Liver (tissue), 9 donors: ENCODE measurements around the gene ATOX1. TPM values are rescaled to one million over a fixed set of nuclear protein-coding genes. Genes with fewer than 3 reads are reported as not detected.
A peak's percentile ranks its signal among the peaks of the same experiment; 100 is the strongest.

Experiments
- DNase-seq: peaks from one replicate; pipeline ENCODE4 v3.0.0-alpha.2; 2017; ENCODE audit warnings: low spot score
- H3K27ac ChIP-seq, 2 donors: one replicate each; pipeline ENCODE4 v1.7.0; 2013; ENCODE audit warnings: inconsistent platforms in 2 of 2, low read length in 2 of 2, control low read depth in 1 of 2, low read depth in 1 of 2, mild to moderate bottlenecking in 1 of 2
- H3K27me3 ChIP-seq, 4 donors: one replicate each; pipeline versions ENCODE4 v1.6.1 to v1.7.0; 2013; ENCODE audit warnings: low read length in 3 of 4, inconsistent platforms in 1 of 4, mild to moderate bottlenecking in 1 of 4, moderate library complexity in 1 of 4; ENCODE audit not compliant: control insufficient read depth in 4 of 4, insufficient read depth in 4 of 4
- H3K36me3 ChIP-seq, 4 donors: one replicate each; pipeline versions ENCODE4 v1.6.1 to v1.7.0; 2013; ENCODE audit warnings: low read length in 3 of 4, mild to moderate bottlenecking in 3 of 4, low read depth in 1 of 4, moderate library complexity in 1 of 4; ENCODE audit not compliant: control insufficient read depth in 4 of 4, insufficient read depth in 3 of 4
- H3K4me1 ChIP-seq, 4 donors: one replicate each; pipeline versions ENCODE4 v1.6.1 to v1.7.0; 2013; ENCODE audit warnings: low read length in 3 of 4, mild to moderate bottlenecking in 3 of 4, moderate library complexity in 1 of 4; ENCODE audit not compliant: control insufficient read depth in 4 of 4, insufficient read depth in 4 of 4
- H3K4me3 ChIP-seq, 3 donors: one replicate each; pipeline versions ENCODE4 v1.6.1 to v1.7.0; 2013; ENCODE audit warnings: low read length in 3 of 3, control low read depth in 1 of 3, low read depth in 1 of 3, mild to moderate bottlenecking in 1 of 3
- H3K9ac ChIP-seq, 2 donors: one replicate each; pipeline ENCODE4 v1.7.0; 2013; ENCODE audit warnings: low read length in 2 of 2, mild to moderate bottlenecking in 2 of 2, moderate library complexity in 2 of 2, control low read depth in 1 of 2, low read depth in 1 of 2
- H3K9me3 ChIP-seq, 4 donors: one replicate each; pipeline versions ENCODE4 v1.6.1 to v1.7.0; 2013; ENCODE audit warnings: low read length in 3 of 4; ENCODE audit not compliant: control insufficient read depth in 4 of 4
- EGR1 ChIP-seq, 2 donors: IDR thresholded peaks; 2 replicates each; pipeline ENCODE4 v1.6.1; 2016 to 2018; ENCODE audit warnings: antibody characterized with exemption in 2 of 2, low read depth in 2 of 2
- FOXA2 ChIP-seq: IDR thresholded peaks from 2 replicates; pipeline ENCODE4 v1.6.1; 2016; ENCODE audit warnings: antibody characterized with exemption
- HNF4A ChIP-seq, 2 donors: conservative IDR thresholded peaks; 2 replicates each; pipeline ENCODE4 v1.6.1; 2016; ENCODE audit warnings: antibody characterized with exemption in 2 of 2, mild to moderate bottlenecking in 2 of 2
- HNF4G ChIP-seq: IDR thresholded peaks from 2 replicates; pipeline ENCODE4 v1.6.1; 2016; ENCODE audit warnings: antibody characterized with exemption
- JUND ChIP-seq, 2 donors: IDR thresholded peaks; 2 replicates each; pipeline ENCODE4 v1.6.1; 2016; ENCODE audit warnings: antibody characterized with exemption in 2 of 2
- RAD21 ChIP-seq, 2 donors: IDR thresholded peaks; 2 replicates each; pipeline ENCODE4 v1.6.1; 2016; ENCODE audit warnings: antibody characterized with exemption in 2 of 2, mild to moderate bottlenecking in 2 of 2
- RXRA ChIP-seq, 2 donors: IDR thresholded peaks; 2 replicates each; pipeline ENCODE4 v1.6.1; 2017 to 2018; ENCODE audit warnings: antibody characterized with exemption in 2 of 2, mild to moderate bottlenecking in 1 of 2
- SP1 ChIP-seq: IDR thresholded peaks from 2 replicates; pipeline ENCODE4 v1.6.1; 2018; ENCODE audit warnings: antibody characterized with exemption, mild to moderate bottlenecking
- TAF1 ChIP-seq: conservative IDR thresholded peaks from 2 replicates; pipeline ENCODE4 v1.6.1; 2016; ENCODE audit warnings: antibody characterized with exemption, mild to moderate bottlenecking
- WGBS: extraction: QIAGEN DNeasy Blood & Tissue Kit; methylation state at CpG from one replicate; pipeline ENCODE4 v1.1.7; 2013; 5-methylcytosine and 5-hydroxymethylcytosine counted together
- polyA plus RNA-seq, 2 donors: library from polyadenylated mRNA; stranded (reverse) in 1 of 2; unstranded in 1 of 2; fragments of 200-250 nt in 1 of 2; fragments of >200 nt in 1 of 2; fragmentation: Nextera tagmentation in 1 of 2; extraction: Ambion mirVana in 1 of 2; gene quantifications; one replicate each; pipeline versions ENCODE4 v1.2.1 to v1.2.3, GENCODE V29; 2013 to 2015
- total RNA-seq, 2 donors: library from RNA; depleted of rRNA; stranded (reverse); fragments of >200 nt; gene quantifications; one replicate each; pipeline ENCODE4 v1.2.3, GENCODE V29; 2014
- TF ChIP-seq, protein P1 (sequence below): IDR thresholded peaks from 2 replicates; pipeline ENCODE4 v1.6.1; 2016; ENCODE audit warnings: antibody characterized with exemption
- TF ChIP-seq, protein P2 (sequence below): IDR thresholded peaks from 2 replicates; pipeline ENCODE4 v1.6.1; 2016; ENCODE audit warnings: antibody characterized with exemption, mild to moderate bottlenecking
- TF ChIP-seq, protein P3 (sequence below): IDR thresholded peaks from 2 replicates; pipeline ENCODE4 v1.6.1; 2016; ENCODE audit warnings: antibody characterized with exemption
- donor health status: healthy.
- donor health status: healthy.
- donor health status: healthy.
- donor health status: healthy.
- donor health status: healthy.

ATOX1 gene
- total and polyA plus RNA-seq, 4 donors, result 25.9 to 307 (median 95.6) TPM

DNA sequence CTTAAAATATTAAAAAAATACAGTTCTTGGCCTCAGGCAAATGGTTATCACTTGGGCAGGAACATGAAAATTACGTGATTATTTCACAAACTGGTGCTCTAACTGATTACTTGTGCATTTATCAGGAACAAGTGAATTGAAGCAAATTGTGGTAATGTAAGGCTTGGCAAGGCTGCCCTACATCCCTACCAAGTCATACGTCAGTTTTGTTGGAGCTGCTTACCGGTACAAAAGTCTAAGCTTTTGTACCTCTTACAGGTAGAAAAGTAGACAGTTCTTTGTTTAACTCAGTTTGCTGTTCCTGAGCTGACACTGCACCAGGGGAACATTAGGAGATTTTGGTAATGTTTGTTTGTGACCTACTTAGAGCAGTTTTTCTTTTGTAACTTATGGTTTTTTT, 15.5 kb upstream of the ATOX1 start:
- Histone ChIP-seq H3K4me3 (peak overlapping the region in 2 of 3 donors; percentile 94 to 97), H3K9me3 (no peaks in the 10 kb centered on the region), H3K27ac (peak overlapping the region; percentile 2 to 96), H3K36me3 (peaks cover 0 to 7% (median 0%) of the 10 kb centered on the region in 4 donors), H3K27me3 (no peaks in the 10 kb centered on the region), H3K4me1 (peaks cover 9 to 57% (median 33%) of the 10 kb centered on the region in 4 donors), H3K9ac (peak overlapping the region in 1 of 2 donors; percentile 83)
- no peak for TF ChIP-seq FOXA2
- no peak for TF ChIP-seq RXRA (IDR thresholded peaks at IDR 0.05)
- TF ChIP-seq TAF1, result no peak
- TF ChIP-seq HNF4G, result no peak
- TF ChIP-seq, protein P1, sequence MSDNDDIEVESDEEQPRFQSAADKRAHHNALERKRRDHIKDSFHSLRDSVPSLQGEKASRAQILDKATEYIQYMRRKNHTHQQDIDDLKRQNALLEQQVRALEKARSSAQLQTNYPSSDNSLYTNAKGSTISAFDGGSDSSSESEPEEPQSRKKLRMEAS, result no peak
- TF ChIP-seq RAD21 (IDR thresholded peaks at IDR 0.05), result no peak
- TF ChIP-seq, protein P2, sequence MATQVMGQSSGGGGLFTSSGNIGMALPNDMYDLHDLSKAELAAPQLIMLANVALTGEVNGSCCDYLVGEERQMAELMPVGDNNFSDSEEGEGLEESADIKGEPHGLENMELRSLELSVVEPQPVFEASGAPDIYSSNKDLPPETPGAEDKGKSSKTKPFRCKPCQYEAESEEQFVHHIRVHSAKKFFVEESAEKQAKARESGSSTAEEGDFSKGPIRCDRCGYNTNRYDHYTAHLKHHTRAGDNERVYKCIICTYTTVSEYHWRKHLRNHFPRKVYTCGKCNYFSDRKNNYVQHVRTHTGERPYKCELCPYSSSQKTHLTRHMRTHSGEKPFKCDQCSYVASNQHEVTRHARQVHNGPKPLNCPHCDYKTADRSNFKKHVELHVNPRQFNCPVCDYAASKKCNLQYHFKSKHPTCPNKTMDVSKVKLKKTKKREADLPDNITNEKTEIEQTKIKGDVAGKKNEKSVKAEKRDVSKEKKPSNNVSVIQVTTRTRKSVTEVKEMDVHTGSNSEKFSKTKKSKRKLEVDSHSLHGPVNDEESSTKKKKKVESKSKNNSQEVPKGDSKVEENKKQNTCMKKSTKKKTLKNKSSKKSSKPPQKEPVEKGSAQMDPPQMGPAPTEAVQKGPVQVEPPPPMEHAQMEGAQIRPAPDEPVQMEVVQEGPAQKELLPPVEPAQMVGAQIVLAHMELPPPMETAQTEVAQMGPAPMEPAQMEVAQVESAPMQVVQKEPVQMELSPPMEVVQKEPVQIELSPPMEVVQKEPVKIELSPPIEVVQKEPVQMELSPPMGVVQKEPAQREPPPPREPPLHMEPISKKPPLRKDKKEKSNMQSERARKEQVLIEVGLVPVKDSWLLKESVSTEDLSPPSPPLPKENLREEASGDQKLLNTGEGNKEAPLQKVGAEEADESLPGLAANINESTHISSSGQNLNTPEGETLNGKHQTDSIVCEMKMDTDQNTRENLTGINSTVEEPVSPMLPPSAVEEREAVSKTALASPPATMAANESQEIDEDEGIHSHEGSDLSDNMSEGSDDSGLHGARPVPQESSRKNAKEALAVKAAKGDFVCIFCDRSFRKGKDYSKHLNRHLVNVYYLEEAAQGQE, result no peak
- no peak for TF ChIP-seq EGR1 (IDR thresholded peaks at IDR 0.05; ENCODE audit: low read depth in 2 of 2)
- peak; percentile 31 for TF ChIP-seq SP1
- peak; percentile 52 to 58 for TF ChIP-seq HNF4A (conservative IDR thresholded peaks at IDR 0.05)
- 2% methylated on average over 3 of the region's 3 CpGs for WGBS
- DNase-seq, result no peak

DNA sequence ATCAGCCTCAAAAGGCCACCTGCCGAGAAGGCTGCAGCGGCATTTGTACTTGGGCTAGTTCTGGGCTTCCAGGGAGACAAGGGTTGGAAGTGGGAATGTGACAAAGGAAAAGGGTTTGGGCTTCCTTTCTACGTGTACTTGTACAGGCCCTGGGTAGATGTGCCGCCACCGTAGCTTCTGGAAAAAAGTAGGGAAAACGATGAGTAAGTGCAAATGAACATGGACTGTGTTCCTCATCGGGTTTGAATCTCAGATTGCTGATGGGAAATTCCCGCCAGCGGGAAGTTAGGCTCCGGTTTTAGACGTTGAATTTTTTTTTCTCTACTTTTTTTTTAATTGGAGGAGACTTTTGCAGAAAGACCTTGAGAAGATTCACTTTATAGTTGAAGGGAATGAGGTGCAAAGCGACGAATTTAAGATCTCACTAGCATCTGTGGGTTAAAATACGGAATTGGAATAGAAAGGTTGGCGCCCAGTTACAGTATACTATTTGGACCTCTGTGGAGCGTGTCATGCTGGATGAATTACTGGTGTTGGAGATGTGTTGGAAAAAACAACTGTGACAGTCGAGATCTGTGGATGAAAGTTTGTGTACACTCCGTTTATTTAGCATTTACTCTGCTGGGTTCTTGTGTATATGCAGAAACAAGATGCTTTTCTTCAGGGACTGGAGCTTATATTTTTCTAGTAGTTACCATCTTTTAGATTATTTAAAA, 14.6 kb upstream of the ATOX1 start:
- H3K27me3 ChIP-seq, result no peaks in the 10 kb centered on the region
- peak overlapping the region; percentile 90 to 97 (median 94) for H3K4me3 ChIP-seq
- DNase-seq, result no peak
- peak overlapping the region; percentile 51 to 83 for H3K9ac ChIP-seq
- H3K9me3 ChIP-seq, result no peaks in the 10 kb centered on the region
- peaks cover 9 to 51% (median 31%) of the 10 kb centered on the region in 4 donors for H3K4me1 ChIP-seq
- 2% methylated on average over 18 of the region's 18 CpGs for WGBS
- peaks cover 0 to 6% (median 0%) of the 10 kb centered on the region in 4 donors for H3K36me3 ChIP-seq
- H3K27ac ChIP-seq, result peak overlapping the region; percentile 79 to 96
- TF ChIP-seq HNF4A (conservative IDR thresholded peaks at IDR 0.05) (peak in 1 of 2 donors; percentile 30), EGR1 (IDR thresholded peaks at IDR 0.05; ENCODE audit: low read depth in 2 of 2) (no peak)

DNA sequence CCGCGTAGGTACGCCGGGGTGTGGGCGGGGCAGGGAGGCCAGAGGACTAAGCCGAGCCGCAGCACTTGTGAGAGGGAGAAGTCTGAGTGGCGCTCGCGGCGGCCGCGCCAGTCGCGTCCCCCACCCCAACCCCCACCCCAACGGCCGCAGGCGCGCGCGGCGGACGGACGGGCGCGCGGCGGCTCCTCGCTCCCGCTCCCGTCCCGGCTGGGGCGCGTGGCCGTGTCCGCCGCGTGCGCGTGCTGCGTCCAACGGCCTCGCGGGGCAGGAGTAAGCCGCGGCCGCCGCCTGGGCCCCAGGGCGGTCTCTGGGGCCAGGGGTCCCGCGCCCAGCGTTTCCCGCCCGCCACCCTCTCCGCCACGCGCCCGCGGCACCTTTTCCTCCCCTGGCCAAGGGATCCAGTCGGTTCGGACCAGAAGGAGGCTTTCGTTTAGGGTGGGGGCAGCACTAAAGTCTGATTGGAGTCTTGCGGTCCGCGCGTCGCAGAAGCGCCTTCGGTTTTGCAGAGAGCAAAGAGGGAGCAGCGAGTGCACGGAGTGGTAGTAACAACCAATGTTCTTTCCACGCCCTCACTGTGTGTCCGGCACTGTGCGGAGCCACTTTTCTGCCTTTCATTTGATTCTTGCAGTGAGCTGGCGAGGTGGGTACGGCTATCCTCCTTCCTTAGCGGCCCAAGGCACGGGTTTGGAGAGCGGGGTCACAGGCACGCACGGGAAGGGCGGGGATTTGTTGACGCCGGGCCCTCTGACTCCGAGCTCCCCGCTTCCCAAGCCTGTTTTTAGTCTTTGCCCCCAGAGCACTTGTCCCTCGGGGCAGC, 13.8 kb upstream of the ATOX1 start:
- Histone ChIP-seq H3K9ac (peak overlapping the region; percentile 51 to 83), H3K36me3 (no peaks in the 10 kb centered on the region), H3K4me3 (peak overlapping the region; percentile 90 to 97 (median 94)), H3K4me1 (peaks cover 7 to 45% (median 28%) of the 10 kb centered on the region in 4 donors), H3K9me3 (no peaks in the 10 kb centered on the region), H3K27me3 (no peaks in the 10 kb centered on the region), H3K27ac (peak overlapping the region; percentile 79 to 96)
- TF ChIP-seq HNF4A (conservative IDR thresholded peaks at IDR 0.05) (peak in 1 of 2 donors; percentile 20), RXRA (IDR thresholded peaks at IDR 0.05) (peak in 1 of 2 donors; percentile 9), SP1 (no peak), JUND (IDR thresholded peaks at IDR 0.05) (no peak), RAD21 (IDR thresholded peaks at IDR 0.05) (no peak)
- TF ChIP-seq, protein P3, sequence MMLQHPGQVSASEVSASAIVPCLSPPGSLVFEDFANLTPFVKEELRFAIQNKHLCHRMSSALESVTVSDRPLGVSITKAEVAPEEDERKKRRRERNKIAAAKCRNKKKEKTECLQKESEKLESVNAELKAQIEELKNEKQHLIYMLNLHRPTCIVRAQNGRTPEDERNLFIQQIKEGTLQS, result no peak
- WGBS, result under 1% methylated on average over 87 of the region's 87 CpGs
- DNase-seq, result peak; percentile 63
